GM12873 (cell line): ENCODE measurements around the gene BICC1.

Experiments used
- TF ChIP-seq, protein P1 (sequence below): IDR thresholded peaks from 2 replicates; pipeline ENCODE4 v1.5.1; 2012; ENCODE audit warnings: low read depth, mild to moderate bottlenecking, moderate library complexity, low read length, control low read depth; ENCODE audit not compliant: insufficient read depth; ENCODE audit errors: missing control alignments

Gene BICC1, protein sequence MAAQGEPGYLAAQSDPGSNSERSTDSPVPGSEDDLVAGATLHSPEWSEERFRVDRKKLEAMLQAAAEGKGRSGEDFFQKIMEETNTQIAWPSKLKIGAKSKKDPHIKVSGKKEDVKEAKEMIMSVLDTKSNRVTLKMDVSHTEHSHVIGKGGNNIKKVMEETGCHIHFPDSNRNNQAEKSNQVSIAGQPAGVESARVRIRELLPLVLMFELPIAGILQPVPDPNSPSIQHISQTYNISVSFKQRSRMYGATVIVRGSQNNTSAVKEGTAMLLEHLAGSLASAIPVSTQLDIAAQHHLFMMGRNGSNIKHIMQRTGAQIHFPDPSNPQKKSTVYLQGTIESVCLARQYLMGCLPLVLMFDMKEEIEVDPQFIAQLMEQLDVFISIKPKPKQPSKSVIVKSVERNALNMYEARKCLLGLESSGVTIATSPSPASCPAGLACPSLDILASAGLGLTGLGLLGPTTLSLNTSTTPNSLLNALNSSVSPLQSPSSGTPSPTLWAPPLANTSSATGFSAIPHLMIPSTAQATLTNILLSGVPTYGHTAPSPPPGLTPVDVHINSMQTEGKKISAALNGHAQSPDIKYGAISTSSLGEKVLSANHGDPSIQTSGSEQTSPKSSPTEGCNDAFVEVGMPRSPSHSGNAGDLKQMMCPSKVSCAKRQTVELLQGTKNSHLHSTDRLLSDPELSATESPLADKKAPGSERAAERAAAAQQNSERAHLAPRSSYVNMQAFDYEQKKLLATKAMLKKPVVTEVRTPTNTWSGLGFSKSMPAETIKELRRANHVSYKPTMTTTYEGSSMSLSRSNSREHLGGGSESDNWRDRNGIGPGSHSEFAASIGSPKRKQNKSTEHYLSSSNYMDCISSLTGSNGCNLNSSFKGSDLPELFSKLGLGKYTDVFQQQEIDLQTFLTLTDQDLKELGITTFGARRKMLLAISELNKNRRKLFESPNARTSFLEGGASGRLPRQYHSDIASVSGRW

DNA sequence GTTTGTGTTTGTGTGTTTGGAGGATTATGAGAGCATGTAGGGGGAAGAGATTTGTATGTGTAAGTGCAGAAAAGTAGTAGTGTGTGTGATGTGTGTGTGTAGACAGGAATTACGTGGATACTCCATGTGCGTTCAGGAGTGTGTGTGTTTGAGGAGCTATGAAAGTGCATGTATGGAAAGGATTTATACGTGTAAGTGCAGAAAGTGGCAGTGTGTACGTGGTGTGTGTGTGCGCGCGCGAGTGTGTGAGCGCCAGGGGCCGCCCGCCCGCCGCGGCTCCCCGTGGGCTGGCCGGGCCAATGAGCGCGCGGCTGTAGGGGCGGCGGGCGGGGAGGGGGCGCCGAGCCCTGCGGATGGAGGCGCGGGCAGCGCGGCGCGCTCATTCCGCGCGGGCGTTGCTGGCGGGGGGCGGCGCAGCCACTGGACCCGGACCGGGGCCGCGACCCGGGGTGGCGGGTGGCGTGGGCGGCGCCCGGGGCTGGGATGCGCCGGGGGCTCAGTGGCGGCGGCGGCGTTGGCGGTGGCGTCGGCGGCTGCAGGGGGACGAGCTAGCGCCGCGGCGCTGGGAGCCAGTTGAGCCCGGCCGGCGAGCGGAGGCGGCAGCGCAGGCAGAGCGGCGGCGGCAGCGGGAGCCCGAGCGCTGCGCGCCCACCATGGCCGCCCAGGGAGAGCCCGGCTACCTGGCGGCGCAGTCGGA is at the start of gene BICC1:
Gene BICC1 (plus strand): TSS at position 382 of the 697 bp plus-strand sequence. CDS start 272 bp downstream, at position 654.
- TF ChIP-seq, protein P1, sequence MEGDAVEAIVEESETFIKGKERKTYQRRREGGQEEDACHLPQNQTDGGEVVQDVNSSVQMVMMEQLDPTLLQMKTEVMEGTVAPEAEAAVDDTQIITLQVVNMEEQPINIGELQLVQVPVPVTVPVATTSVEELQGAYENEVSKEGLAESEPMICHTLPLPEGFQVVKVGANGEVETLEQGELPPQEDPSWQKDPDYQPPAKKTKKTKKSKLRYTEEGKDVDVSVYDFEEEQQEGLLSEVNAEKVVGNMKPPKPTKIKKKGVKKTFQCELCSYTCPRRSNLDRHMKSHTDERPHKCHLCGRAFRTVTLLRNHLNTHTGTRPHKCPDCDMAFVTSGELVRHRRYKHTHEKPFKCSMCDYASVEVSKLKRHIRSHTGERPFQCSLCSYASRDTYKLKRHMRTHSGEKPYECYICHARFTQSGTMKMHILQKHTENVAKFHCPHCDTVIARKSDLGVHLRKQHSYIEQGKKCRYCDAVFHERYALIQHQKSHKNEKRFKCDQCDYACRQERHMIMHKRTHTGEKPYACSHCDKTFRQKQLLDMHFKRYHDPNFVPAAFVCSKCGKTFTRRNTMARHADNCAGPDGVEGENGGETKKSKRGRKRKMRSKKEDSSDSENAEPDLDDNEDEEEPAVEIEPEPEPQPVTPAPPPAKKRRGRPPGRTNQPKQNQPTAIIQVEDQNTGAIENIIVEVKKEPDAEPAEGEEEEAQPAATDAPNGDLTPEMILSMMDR: no peak

DNA sequence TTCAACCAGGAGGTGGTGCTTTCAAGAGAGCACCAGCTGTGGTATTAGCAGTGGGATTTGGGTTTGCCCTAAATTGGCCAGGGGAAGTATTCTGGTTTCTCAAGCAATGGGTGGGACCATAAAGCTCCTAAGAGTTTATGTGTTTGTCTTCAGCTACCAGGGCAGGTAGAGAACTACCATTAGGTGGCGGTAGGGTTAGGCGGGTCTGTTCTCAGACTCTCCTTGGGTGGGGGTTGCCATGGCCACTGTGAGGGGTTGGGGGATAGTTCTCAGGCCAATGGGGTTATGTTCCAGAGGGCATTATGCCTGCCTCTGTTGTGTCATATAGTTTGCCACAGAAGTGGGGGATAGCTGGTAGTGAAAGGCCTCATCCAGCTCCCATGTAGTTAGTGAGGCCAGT is 47.7 kb upstream of the BICC1 start:
- TF ChIP-seq, protein P1: no peak

DNA sequence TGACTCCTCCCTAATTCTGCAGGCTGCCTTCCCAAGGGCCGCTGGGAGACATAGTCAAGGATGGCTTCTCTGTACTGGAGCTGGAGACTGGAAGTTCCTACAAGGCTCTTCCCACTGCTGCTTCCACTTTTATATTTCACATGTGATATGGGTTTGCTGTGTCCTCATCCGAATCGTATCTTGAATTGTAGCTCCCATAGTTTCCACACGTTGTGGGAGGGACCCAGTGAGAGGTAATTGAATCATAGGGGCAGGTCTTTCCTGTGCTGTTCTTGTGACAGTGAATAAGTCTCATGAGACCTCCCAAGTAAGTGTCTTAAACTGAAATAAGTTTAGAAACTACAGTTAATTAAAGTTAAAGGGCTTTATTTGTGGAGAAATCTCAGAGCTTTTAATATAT is 47.0 kb upstream of the BICC1 start:
- TF ChIP-seq, protein P1: no peak

DNA sequence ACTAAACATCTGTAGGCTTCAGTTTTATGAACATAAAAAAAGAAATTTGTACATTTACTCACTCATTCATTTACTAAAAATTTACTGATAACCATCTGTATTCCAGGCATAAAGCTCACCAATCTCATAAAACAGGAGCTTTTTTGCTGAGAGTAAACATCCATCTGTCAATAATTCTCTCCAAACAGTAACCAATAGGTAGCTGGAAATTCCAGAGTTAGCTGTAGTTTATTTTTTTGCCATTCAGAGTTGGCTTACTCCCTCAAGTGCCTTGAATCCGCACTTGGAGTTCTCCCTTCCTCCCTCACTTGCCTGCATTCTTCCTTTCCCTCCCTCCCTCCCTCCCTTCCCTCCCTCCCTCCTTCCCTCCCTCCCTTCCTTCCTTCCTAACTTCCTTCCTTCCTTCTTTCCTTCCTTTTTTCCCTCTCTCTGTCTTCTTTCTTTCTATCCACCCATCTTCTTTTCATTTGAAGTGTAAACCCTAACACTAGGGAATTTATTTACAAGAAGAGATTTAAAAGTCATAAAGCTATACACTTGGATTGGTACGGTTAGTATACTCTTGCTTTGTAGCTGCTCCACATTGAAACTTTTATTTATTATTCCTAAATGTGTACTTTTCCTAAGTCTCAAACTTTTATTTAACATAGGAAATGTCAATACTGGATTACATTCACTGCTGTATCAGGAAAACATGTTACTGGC is 44.6 kb upstream of the BICC1 start:
- TF ChIP-seq, protein P1: no peak

DNA sequence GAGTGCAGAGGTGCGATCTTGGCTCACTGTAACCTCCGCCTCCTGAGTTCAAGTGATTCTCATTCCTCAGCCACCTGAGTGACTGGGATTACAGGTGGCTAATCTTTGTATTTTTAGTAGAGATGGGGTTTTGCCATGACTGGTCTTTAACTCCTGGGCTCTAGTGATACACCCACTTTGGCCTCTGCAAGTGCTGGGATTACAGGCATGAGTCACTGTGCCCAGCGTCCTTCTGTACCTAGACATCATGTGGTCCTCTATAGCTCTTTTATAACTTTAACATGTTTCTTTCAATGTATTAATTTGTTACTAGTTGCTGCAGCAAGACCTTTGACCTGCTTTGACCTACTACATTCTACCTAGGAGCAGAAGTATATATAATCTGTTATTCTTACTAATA is 38.7 kb upstream of the BICC1 start:
- TF ChIP-seq, protein P1: no peak

DNA sequence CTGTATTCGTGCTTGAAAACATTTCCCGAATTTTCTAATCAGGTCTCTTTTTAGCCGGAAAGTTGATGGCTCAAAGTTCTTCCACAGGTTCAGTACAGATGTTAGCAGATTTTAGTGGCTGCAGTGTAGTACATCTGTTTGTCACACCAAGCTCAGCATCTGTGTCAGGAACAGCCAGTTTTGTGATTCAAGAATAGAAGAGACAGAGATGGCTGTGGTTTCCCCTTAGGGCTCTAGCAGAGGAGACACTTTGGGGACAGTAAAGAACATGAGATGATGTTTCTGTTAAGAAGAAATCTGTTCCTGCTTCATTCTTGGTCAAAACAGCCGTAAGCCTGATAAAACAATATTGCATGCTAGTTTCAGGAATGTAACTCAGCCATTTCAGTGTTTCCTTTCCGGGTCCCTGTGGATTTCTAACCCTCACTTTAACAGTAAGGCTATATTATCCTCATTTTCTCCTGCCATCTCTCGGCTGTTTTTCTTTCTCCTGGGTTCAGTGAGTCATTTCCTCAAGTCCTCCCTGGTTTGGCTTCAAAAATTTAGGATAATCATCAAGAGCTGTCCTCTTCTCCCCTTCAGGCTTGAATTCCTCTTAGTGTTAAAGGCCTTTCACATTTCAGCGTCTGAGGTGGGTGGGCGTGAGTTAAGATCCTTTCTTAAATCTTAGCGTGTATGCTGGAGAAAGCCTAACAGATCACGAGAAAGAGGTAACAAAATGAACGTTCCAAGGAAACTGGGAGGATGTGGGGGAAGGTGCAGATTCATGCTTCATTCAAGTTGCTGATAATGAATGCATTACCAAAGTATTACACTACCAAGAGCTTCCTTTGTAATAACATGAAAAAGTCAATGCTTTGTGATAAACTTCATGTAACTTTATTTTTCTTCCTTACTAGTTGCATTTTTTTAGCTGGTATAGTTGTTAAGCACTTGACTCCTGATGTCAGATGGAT is 37.1 kb upstream of the BICC1 start:
- TF ChIP-seq, protein P1: no peak
